Activated T-helper 1 cell treated with anti-CD3 and anti-CD28 coated beads, Interleukin-12 subunit alpha, Interleukin-12 subunit beta, Interleukin-2, Interleukin-4 antibody, amounts not matched to agents 30 ng/mL and 10 ng/mL and 1 ng/mL, durations not matched to agents 14 hours and 24 hours and 36 hours (primary cell): Measurements from ENCODE around the gene HES6. TPM values are rescaled to one million over a fixed set of nuclear protein-coding genes. Genes with fewer than 3 reads are reported as not detected.

Experiments
- DNase-seq: peaks from one replicate; pipeline ENCODE4 v3.0.0; 2021; ENCODE audit warnings: low spot score
- H3K27ac Mint-ChIP-seq: one replicate; pipeline ENCODE4 v1.8.0; 2021; ENCODE audit warnings: mild to moderate bottlenecking, mixed read lengths
- H3K27me3 Mint-ChIP-seq: one replicate; pipeline ENCODE4 v1.8.0; 2022; ENCODE audit warnings: mild to moderate bottlenecking, moderate library complexity, mixed read lengths; ENCODE audit not compliant: insufficient read depth
- H3K36me3 Mint-ChIP-seq: one replicate; pipeline ENCODE4 v1.8.0; 2021; ENCODE audit warnings: low read depth, mixed read lengths
- H3K4me1 Mint-ChIP-seq: one replicate; pipeline ENCODE4 v1.8.0; 2021; ENCODE audit warnings: low read depth, mixed read lengths
- H3K4me3 Mint-ChIP-seq: one replicate; pipeline ENCODE4 v1.8.0; 2021; ENCODE audit warnings: mild to moderate bottlenecking, moderate library complexity, mixed read lengths
- H3K9me3 Mint-ChIP-seq: one replicate; pipeline ENCODE4 v1.8.0; 2021; ENCODE audit warnings: mixed read lengths
- intact Hi-C: fragments of 100-400 bp; cut with micrococcal nuclease; formaldehyde crosslinking; loops from one replicate; pipeline ENCODE4 v1.15.1; 2024
- total RNA-seq: library from RNA; stranded (reverse); gene quantifications from 2 replicates; pipeline ENCODE4 v1.2.3, GENCODE V29; 2022

HES6 gene
- total RNA-seq, 1 donor from 2014 or later = 11.2 TPM

DNA sequence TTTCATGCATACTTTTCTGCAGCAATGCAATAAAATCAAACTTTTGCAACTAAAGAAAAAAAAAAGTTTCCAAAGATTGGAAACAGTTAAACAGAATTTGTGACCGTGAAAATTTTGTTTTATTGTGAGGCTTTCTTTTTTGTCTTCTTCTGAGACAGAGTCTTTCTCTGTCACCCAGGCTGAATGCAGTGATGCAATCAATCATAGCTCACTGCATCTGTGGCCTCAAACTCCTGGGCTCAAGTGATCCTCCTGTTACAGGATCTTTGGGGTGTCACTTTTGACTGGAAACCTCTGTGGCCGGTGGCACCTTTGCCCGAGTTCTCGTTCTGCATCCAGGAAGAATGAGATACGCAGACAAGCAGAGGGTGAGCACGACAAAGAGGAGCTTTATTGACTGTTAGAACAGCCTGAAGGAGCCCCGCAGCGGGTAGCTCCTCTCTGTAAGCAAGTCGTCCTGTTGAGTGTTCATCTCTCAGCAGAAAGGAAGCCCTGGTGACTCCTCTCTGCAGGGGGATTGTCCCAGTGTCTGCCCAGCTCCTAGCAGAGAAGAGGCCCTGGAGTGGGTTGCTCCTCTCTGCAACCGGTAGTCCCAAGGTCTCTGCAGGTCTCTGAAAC, 19.5 kb downstream of the HES6 start:
- Mint-ChIP-seq H3K36me3 (peaks cover 2% of the 10 kb centered on the region), H3K4me1 (no peaks in the 10 kb centered on the region), H3K4me3 (peak overlapping the region; percentile 7), H3K27me3 (peaks cover 3% of the 10 kb centered on the region), H3K9me3 (no peaks in the 10 kb centered on the region), H3K27ac (no peak overlapping the region)
- intact Hi-C loops = no loop called here
- DNase-seq = no peak

GRCh38 chr2:238216651-238217184, 23.1 kb downstream of the HES6 start:
- H3K27me3 Mint-ChIP-seq = peaks cover 24% of the 10 kb centered on the region
- H3K9me3 Mint-ChIP-seq = no peaks in the 10 kb centered on the region
- intact Hi-C loops = no loop called here
- H3K36me3 Mint-ChIP-seq = no peaks in the 10 kb centered on the region
- no peak overlapping the region for H3K27ac Mint-ChIP-seq
- H3K4me1 Mint-ChIP-seq = no peaks in the 10 kb centered on the region
- no peak overlapping the region for H3K4me3 Mint-ChIP-seq
- DNase-seq = no peak

DNA sequence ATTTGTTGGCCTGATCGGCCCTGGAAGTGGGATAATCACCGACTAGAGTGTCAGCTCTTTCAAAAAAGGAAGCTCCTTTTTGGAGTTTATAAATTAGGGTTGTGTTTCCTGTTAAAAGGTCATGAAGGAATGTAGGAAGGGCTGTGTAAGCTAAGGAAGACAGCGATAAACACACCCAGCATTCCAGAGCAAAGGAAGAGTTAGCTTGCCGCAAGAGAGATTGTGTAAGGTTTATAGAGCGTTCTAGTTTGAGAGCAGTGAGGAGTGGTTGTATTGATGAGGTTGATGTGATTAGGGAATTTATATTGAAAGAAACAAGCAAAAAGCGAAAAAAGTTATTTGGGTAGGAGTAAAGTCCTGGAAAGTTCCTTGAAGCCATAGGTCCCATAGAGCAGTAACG, 32.8 kb downstream of the HES6 start:
- intact Hi-C loops = loop anchor here (10.0 kb wide), 2 partner anchors 532 to 762 kb away; no protein-coding TSS in a partner anchor
- no peak for DNase-seq
- no peaks in the 10 kb centered on the region for H3K9me3 Mint-ChIP-seq
- H3K27me3 Mint-ChIP-seq = peaks cover 8% of the 10 kb centered on the region
- peaks cover 5% of the 10 kb centered on the region for H3K36me3 Mint-ChIP-seq
- peaks cover 14% of the 10 kb centered on the region for H3K4me1 Mint-ChIP-seq
- no peak overlapping the region for H3K4me3 Mint-ChIP-seq
- no peak overlapping the region for H3K27ac Mint-ChIP-seq

DNA sequence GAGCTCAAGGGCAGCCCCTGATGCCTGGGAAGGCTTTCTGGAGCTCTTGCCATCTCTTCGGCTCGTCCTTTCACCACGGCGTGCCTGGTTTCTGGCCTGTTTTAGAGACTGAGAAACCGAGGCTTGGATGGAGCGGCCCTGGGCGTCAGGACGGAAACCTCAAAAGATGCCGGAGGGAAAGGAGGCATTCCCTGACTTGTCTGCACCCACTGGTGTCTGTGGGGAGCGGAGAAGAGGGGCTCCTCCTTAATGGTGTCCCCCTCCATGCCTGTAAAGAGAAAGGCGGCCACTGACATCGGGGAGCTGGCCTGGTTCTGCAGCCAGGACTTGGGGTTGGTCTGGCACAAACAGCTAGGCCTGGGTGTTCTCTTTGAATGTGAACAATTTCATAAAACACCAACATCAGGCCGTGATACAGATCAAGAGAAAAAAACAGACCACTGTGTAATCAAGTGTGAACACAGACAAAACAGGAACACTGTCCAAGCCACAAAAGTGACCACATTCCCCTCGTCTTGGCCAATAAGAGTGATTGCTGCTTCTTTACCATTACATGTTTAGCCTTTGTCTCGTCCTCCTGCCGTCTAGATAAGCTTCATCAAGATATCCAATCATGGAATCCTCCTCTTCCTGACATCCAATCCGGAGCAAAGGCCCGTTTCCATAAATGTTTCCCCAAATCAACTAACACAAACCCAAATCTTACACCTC, 35.7 kb downstream of the HES6 start:
- intact Hi-C loops = loop anchor here (1.0 to 10.0 kb wide), 7 partner anchors 27 to 759 kb away; partner anchors contain the start of genes ASB1, HES6 and UBE2F
- Mint-ChIP-seq H3K27ac (peak overlapping the region; percentile 89), H3K4me3 (peak overlapping the region; percentile 81), H3K36me3 (peaks cover 13% of the 10 kb centered on the region), H3K4me1 (peaks cover 40% of the 10 kb centered on the region), H3K27me3 (no peaks in the 10 kb centered on the region), H3K9me3 (no peaks in the 10 kb centered on the region)
- no peak for DNase-seq

- peak within 1 kb of the TSS; percentile 89 for H3K4me3 Mint-ChIP-seq
- peak within 1 kb of the TSS; percentile 89 for H3K27ac Mint-ChIP-seq
- peaks cover 15% of the 10 kb centered on the region for H3K36me3 Mint-ChIP-seq
- peaks cover 45% of the 10 kb centered on the region for H3K4me1 Mint-ChIP-seq
- H3K27me3 Mint-ChIP-seq = no peaks in the 10 kb centered on the region
- no peaks in the 10 kb centered on the region for H3K9me3 Mint-ChIP-seq
- intact Hi-C loops = loop anchor here (1.0 to 10.0 kb wide), 7 partner anchors 28 to 759 kb away; partner anchors contain the start of genes ASB1, HES6 and UBE2F
- DNase-seq = peak; percentile 88
Observed at GRCh38 chr2:238203094-238203972, 36.5 kb downstream of the HES6 start, which contains the start of gene ILKAP. TSS of gene ILKAP (minus strand) at chr2:238203695. CDS start at chr2:238203553, 142 bp downstream.

DNA sequence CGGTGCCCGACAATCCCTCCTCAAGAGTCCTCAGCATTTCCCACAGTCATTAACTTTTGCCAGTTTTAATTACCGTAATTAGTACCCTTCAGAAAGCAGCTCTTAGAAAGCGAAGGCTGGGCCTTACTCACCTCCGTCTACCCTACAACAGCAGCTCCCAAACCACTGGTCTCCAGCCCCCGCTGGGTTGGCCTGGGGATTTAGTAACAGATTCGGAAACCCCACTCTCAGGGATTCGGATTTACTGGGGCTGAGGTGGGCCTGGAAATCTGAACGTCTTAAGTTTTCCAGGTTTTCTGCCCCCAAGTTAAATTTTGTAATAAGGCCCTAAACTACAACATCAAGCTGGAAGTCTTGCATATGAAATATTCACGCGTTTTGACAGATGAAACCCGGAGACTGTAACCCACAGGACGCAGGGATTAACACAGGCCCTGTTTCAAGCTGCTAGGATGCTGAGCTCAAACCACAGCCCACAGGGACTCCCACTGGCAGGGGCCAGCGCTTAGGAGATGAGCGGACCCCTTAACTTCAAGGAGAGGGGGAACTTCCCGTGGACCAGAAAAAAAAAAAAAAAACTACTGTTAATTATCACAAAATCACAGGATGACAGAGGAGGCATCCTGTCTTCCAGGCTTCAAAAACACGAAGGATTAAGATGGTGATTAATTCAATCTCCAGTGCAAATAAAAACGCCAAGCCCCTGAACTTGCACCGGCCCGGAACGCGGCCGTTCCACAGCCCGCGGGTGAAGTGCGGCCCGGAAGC, 37.3 kb downstream of the HES6 start:
- Mint-ChIP-seq H3K4me1 (peaks cover 50% of the 10 kb centered on the region), H3K27ac (peak overlapping the region; percentile 85), H3K9me3 (no peaks in the 10 kb centered on the region), H3K4me3 (peak overlapping the region; percentile 89), H3K27me3 (no peaks in the 10 kb centered on the region), H3K36me3 (peaks cover 15% of the 10 kb centered on the region)
- no peak for DNase-seq
- intact Hi-C loops = loop anchor here (1.0 to 10.0 kb wide), 7 partner anchors 29 to 758 kb away; partner anchors contain the start of genes ASB1, HES6 and UBE2F

DNA sequence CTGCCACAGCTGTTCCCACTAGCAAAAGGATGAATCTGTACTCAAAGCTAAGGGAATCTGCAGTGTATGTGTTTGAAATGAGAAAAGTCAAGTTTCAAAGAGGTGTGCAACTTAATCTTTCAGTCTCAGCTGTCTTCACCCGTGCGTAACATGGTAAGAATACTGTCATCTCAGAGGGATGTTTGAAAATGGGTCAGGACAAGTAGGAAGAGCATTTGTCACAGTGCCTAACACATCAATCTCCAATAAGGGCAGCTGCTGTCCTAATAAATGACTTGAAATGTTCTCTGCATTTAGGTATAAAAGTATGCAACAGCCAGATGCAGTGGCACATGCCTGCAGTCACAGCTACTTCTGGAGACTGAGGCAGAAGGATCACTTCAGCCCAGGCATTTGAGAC, 49.4 kb downstream of the HES6 start:
- DNase-seq = no peak
- intact Hi-C loops = no loop called here
- Mint-ChIP-seq H3K4me1 (peaks cover 6% of the 10 kb centered on the region), H3K36me3 (peaks cover 51% of the 10 kb centered on the region), H3K9me3 (no peaks in the 10 kb centered on the region), H3K27me3 (no peaks in the 10 kb centered on the region), H3K27ac (no peak overlapping the region), H3K4me3 (no peak overlapping the region)

Other genes starting within 250 kb of the HES6 start
- gene SCLY, start 179.0 kb downstream of the HES6 start, total RNA-seq = 109 and 119 TPM in 2 replicates
- gene ESPNL, start 139.7 kb downstream of the HES6 start, total RNA-seq = 0.05 and 0.20 TPM in 2 replicates
- not detected in 2 replicates for gene KLHL30, start 101.4 kb downstream of the HES6 start, total RNA-seq
- gene ERFE, start 81.1 kb downstream of the HES6 start, total RNA-seq = 0.20 TPM in 1 of 2 replicates, not detected in the other
- gene ILKAP, start 36.3 kb downstream of the HES6 start, total RNA-seq = 77.3 and 79.9 TPM in 2 replicates
- gene PER2, start 48.6 kb upstream of the HES6 start, total RNA-seq = 19.0 and 21.2 TPM in 2 replicates
- gene TRAF3IP1, start 80.5 kb upstream of the HES6 start, total RNA-seq = 14.4 and 15.4 TPM in 2 replicates
- gene ASB1, start 186.9 kb upstream of the HES6 start, total RNA-seq = 32.4 and 35.2 TPM in 2 replicates